ENCODE data around the gene CDS2. TPM values are rescaled to one million over a fixed set of nuclear protein-coding genes. Genes with fewer than 3 reads are reported as not detected.

CDS2 gene
- total and polyA plus RNA-seq, 10 of the 15 experiments (the other 5 are each of a cell fraction or from before 2014, with no cell fraction given): 11.5 to 94.7 (median 23.1) TPM

- no peak overlapping the region; the same call in 1 of the 2 replicates for H2AFZ ChIP-seq (ENCODE audit: control insufficient read depth, low read depth, low read length)
- H3K4me1 ChIP-seq (ENCODE audit: control insufficient read depth, insufficient read depth, low read length): peaks cover 34% of the 10 kb centered on the region
- H3K36me3 ChIP-seq (ENCODE audit: control insufficient read depth in 2 of 2, insufficient read depth in 2 of 2, low read length in 1 of 2): peaks cover 4 to 13% of the 10 kb centered on the region in 2 experiments; a peak in 3 of 4 replicates
- H3K9ac ChIP-seq (ENCODE audit: control insufficient read depth, insufficient read depth, low read length): peak overlapping the region; percentile 51; the same call in 1 of the 2 replicates
- no peaks in the 10 kb centered on the region for H3K27me3 ChIP-seq (replicated peaks in 1 of 2; ENCODE audit: control insufficient read depth in 2 of 2, insufficient read depth in 2 of 2, low read length in 1 of 2)
- DNase-seq (ENCODE audit: low read depth, low spot score): no peak
- H3K9me3 ChIP-seq (replicated peaks; ENCODE audit: control insufficient read depth, insufficient read depth, low read length): no peaks in the 10 kb centered on the region
- ATAC-seq: peak; percentile 69
- BruUV-seq (replicated peaks): no TSS peak
- peak overlapping the region; percentile 77 for H3K4me2 ChIP-seq (ENCODE audit: control insufficient read depth, insufficient read depth)
- in situ Hi-C loops (cut with MboI) (no loop called here), intact Hi-C loops (cut with micrococcal nuclease; ENCODE audit: unreplicated experiment) (loop anchor here (1.0 to 2.0 kb wide), 2 partner anchors 20 to 66 kb away; no protein-coding TSS in a partner anchor)
- no peak overlapping the region; the same call in 1 of the 2 replicates for H3K4me3 ChIP-seq
- no peaks in the 10 kb centered on the region for H4K20me1 ChIP-seq (ENCODE audit: control insufficient read depth, insufficient read depth)
- RAD21 ChIA-PET (ENCODE audit: unreplicated experiment): interaction anchor here (0.6 to 6.1 kb wide), 20 partner anchors 9 to 473 kb away, joined by 3 to 345 read pairs (median 7); partner anchors contain the start of genes CDS2 and PCNA
- POLR2A ChIA-PET: interaction anchor here (1.1 to 2.9 kb wide), 8 partner anchors 23 to 78 kb away, joined by 3 to 30 read pairs (median 6); partner anchors contain the start of genes CDS2 and PCNA
- SMC1A ChIA-PET (ENCODE audit: uncharacterized antibody, unreplicated experiment): interaction anchor here (0.6 to 11.1 kb wide), 31 partner anchors 9 to 809 kb away, joined by 3 to 229 read pairs (median 4); partner anchors contain the start of genes CDS2 and PCNA
- TF ChIP-seq NFYB (IDR thresholded peaks at IDR 0.05; ENCODE audit: insufficient read depth, low read depth, low read length) (no peak), IRF4 (IDR thresholded peaks at IDR 0.05; ENCODE audit: low read depth, low read length) (0 out of 2 replicates have a peak, but pooled peaks have one; percentile 2)
- 40% methylated on average over 9 of the region's 9 CpGs for WGBS (ENCODE audit: insufficient coverage, insufficient replicate concordance, low lambda C conversion rate, missing lambda C conversion rate)
- H3K79me2 ChIP-seq (ENCODE audit: control insufficient read depth, insufficient read depth, low read length): no peaks in the 10 kb centered on the region
- no peak for FAIRE-seq
- CTCF ChIA-PET: interaction anchor here (0.6 to 6.7 kb wide), 36 partner anchors 9 to 1761 kb away, joined by 3 to 386 read pairs (median 5); partner anchors contain the start of gene CDS2
- H3K27ac ChIP-seq (ENCODE audit: control insufficient read depth, insufficient read depth): peak overlapping the region; percentile 75
These were observed 66.0 kb downstream of the CDS2 start for GRCh38 chr20:5192570-5193431.

DNA sequence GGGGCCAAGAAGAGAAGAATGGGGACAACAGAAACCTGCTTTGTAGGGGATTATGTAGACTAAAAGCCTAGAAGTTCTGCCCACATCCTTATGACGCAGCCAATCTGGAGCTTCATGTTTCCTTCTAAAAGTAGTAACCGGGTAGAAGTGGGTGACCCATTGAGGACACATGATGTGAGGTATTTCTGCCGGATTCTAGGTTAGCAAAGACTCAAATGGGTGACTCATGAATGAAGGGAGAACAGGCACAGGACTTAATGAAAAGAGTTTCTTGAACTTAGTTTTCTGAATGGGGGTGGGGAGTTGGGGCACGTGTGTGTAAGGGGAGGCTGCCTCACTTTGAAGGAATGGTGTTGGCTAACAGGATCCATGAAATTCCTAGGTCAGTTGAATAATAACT, 68.8 kb downstream of the CDS2 start:
- BruUV-seq (replicated peaks): no TSS peak
- H3K4me2 ChIP-seq (ENCODE audit: control insufficient read depth, insufficient read depth): no peak overlapping the region
- H3K27me3 ChIP-seq (replicated peaks in 1 of 2; ENCODE audit: control insufficient read depth in 2 of 2, insufficient read depth in 2 of 2, low read length in 1 of 2): no peaks in the 10 kb centered on the region
- no peak for DNase-seq (ENCODE audit: low read depth, low spot score)
- no peak for TF ChIP-seq ZNF274 (IDR thresholded peaks at IDR 0.05; ENCODE audit: insufficient read depth, insufficient read length)
- no peak for TF ChIP-seq CHD2 (IDR thresholded peaks at IDR 0.05; ENCODE audit: borderline replicate concordance, low read depth, low read length)
- no peak for TF ChIP-seq LARP7 (IDR thresholded peaks at IDR 0.05)
- peaks cover 28% of the 10 kb centered on the region for H3K4me1 ChIP-seq (ENCODE audit: control insufficient read depth, insufficient read depth, low read length)
- WGBS (ENCODE audit: insufficient coverage, insufficient replicate concordance, low lambda C conversion rate, missing lambda C conversion rate): 73% methylated on average over 4 of the region's 4 CpGs
- CTCF ChIA-PET: interaction anchor here (0.8 to 6.7 kb wide), 2 partner anchors 29 to 67 kb away, joined by 3 to 386 read pairs; partner anchors contain the start of gene CDS2
- SMC1A ChIA-PET (ENCODE audit: uncharacterized antibody, unreplicated experiment): interaction anchor here (0.7 to 11.1 kb wide), 3 partner anchors 69 to 240 kb away, joined by 3 to 229 read pairs (median 5); partner anchors contain the start of gene CDS2
- POLR2A ChIA-PET: interaction anchor here (1.6 kb wide), 1 partner anchor 69 kb away, joined by 5 read pairs; the partner anchor contains the start of gene CDS2
- in situ Hi-C loops (cut with MboI) (no loop called here), intact Hi-C loops (cut with micrococcal nuclease; ENCODE audit: unreplicated experiment) (no loop called here)
- no peak overlapping the region for H2AFZ ChIP-seq (ENCODE audit: control insufficient read depth, low read depth, low read length)
- H4K20me1 ChIP-seq (ENCODE audit: control insufficient read depth, insufficient read depth): no peaks in the 10 kb centered on the region
- no peak for FAIRE-seq
- peaks cover 2 to 6% of the 10 kb centered on the region in 2 experiments; a peak in 2 of 4 replicates for H3K36me3 ChIP-seq (ENCODE audit: control insufficient read depth in 2 of 2, insufficient read depth in 2 of 2, low read length in 1 of 2)
- H3K9me3 ChIP-seq (replicated peaks; ENCODE audit: control insufficient read depth, insufficient read depth, low read length): no peaks in the 10 kb centered on the region
- no peak overlapping the region for H3K27ac ChIP-seq (ENCODE audit: control insufficient read depth, insufficient read depth)
- H3K9ac ChIP-seq (ENCODE audit: control insufficient read depth, insufficient read depth, low read length): no peak overlapping the region
- no peak overlapping the region for H3K4me3 ChIP-seq
- RAD21 ChIA-PET (ENCODE audit: unreplicated experiment): interaction anchor here (0.9 kb wide), 1 partner anchor 69 kb away, joined by 3 read pairs; the partner anchor contains the start of gene CDS2
- no peak for ATAC-seq
- H3K79me2 ChIP-seq (ENCODE audit: control insufficient read depth, insufficient read depth, low read length): no peaks in the 10 kb centered on the region

All from GM12878 (cell line).